Stimulated activated naive CD8-positive, alpha-beta T cell treated with anti-CD3 and anti-CD28 coated beads, Interleukin-15, Interleukin-2, amounts not matched to agents 100 ng/mL and 50 ng/mL, for 24 hours (primary cell): ENCODE measurements around the gene UMAD1.

Source experiments
- H3K27ac Mint-ChIP-seq: one replicate; pipeline ENCODE4 v1.8.0; 2021; ENCODE audit warnings: mild to moderate bottlenecking, mixed read lengths
- H3K27me3 Mint-ChIP-seq: one replicate; pipeline ENCODE4 v1.8.0; 2021; ENCODE audit warnings: mixed read lengths
- H3K36me3 Mint-ChIP-seq: one replicate; pipeline ENCODE4 v1.8.0; 2021; ENCODE audit warnings: low read depth, mixed read lengths
- H3K4me1 Mint-ChIP-seq: one replicate; pipeline ENCODE4 v1.8.0; 2021; ENCODE audit warnings: low read depth, mixed read lengths
- H3K4me3 Mint-ChIP-seq: one replicate; pipeline ENCODE4 v1.8.0; 2021; ENCODE audit warnings: mild to moderate bottlenecking, mixed read lengths
- H3K9me3 Mint-ChIP-seq: one replicate; pipeline ENCODE4 v1.8.0; 2021; ENCODE audit warnings: mixed read lengths

Gene UMAD1

DNA sequence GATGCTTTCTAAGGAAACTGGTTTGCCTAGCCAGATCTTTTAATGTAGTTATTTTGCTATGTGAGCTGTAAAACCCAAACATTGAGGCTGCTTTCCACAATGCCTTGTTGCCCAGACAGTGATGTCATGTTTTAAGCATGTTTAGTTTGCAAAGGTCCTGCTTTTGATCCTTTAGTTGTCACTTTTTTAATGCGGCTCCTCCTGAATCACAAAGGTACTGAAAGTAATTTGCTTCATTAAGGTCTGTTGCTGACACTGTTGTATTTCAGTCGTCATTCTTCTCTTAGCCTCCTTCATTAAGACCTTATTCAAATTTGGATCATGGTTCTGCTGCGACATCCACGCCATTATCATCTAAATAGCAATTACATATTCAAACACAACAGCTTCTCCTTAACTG, 67.3 kb downstream of the UMAD1 start:
- H3K4me1 Mint-ChIP-seq, result peaks cover 27% of the 10 kb centered on the region
- H3K9me3 Mint-ChIP-seq, result no peaks in the 10 kb centered on the region
- no peak overlapping the region for H3K27ac Mint-ChIP-seq
- no peak overlapping the region for H3K4me3 Mint-ChIP-seq
- peaks cover 10% of the 10 kb centered on the region for H3K36me3 Mint-ChIP-seq
- no peaks in the 10 kb centered on the region for H3K27me3 Mint-ChIP-seq

GRCh38 chr7:7709291-7709690, 68.7 kb downstream of the UMAD1 start:
- peaks cover 4% of the 10 kb centered on the region for H3K36me3 Mint-ChIP-seq
- H3K4me1 Mint-ChIP-seq, result peaks cover 33% of the 10 kb centered on the region
- H3K4me3 Mint-ChIP-seq, result no peak overlapping the region
- H3K27ac Mint-ChIP-seq, result no peak overlapping the region
- H3K27me3 Mint-ChIP-seq, result no peaks in the 10 kb centered on the region
- no peaks in the 10 kb centered on the region for H3K9me3 Mint-ChIP-seq

DNA sequence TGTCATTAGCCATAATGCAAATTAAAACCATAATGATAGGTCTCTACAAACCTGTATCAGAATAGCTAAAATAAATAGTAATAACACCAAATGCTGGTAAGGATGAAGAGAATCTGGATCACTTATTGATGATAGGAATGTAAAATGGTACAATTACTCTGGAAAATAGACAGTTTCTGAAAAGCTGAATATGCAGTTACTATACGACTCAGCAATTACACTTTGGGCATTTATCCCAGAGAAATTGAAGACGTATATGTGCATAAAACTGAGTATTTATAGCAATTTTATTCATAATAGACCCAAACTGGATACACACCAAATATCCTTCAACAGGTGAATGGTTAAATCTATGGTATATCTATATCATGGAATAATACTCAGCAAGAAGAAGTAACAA, 69.9 kb downstream of the UMAD1 start:
- H3K27me3 Mint-ChIP-seq, result no peaks in the 10 kb centered on the region
- no peak overlapping the region for H3K27ac Mint-ChIP-seq
- H3K9me3 Mint-ChIP-seq, result no peaks in the 10 kb centered on the region
- H3K4me3 Mint-ChIP-seq, result no peak overlapping the region
- H3K36me3 Mint-ChIP-seq, result peaks cover 3% of the 10 kb centered on the region
- H3K4me1 Mint-ChIP-seq, result peaks cover 28% of the 10 kb centered on the region

DNA sequence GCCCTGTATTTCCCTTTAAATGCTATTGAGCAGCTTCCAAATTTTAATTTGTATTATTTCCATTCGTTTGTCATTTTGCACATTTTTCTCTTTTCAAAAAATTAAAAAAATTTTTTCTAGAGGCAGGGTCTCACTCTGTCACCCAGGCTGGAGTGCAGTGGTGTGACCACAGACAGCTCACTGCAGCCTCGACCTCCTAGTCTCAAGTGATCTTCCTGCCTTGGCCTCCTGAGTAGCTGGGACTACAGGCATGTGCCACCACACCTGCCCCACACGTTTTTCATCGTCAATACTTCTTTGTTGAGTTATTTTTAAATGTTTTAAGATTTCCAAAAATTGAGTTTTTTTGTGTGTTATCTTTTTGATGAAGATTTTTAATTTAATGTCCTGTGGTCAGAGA, 73.2 kb downstream of the UMAD1 start:
- H3K27me3 Mint-ChIP-seq, result no peaks in the 10 kb centered on the region
- H3K9me3 Mint-ChIP-seq, result no peaks in the 10 kb centered on the region
- H3K36me3 Mint-ChIP-seq, result peaks cover 7% of the 10 kb centered on the region
- no peak overlapping the region for H3K27ac Mint-ChIP-seq
- H3K4me3 Mint-ChIP-seq, result no peak overlapping the region
- peaks cover 20% of the 10 kb centered on the region for H3K4me1 Mint-ChIP-seq

DNA sequence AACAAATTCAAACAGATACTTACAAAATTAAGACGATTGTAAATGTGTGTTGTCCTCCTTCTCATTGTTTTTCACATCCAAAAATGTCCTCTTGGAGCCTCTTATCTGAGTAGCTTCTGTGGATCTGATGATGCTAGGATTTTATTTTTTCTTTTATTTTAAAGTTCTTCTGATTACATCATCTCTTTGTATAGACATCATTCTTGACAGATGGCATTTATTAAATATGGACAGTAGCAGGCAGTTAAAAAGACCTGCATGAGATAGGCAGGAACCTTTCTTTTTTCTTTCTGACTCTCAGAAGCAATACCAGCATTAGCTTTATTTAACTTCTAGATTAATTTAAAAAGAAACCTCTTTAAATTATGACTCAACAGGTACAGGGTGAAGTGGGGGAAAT, 77.9 kb downstream of the UMAD1 start, which contains the start of gene RPA3:
Gene RPA3 (minus strand): TSS at position 116 of the 400 bp plus-strand sequence. CDS start 78,189 bp downstream, outside the sequence.
- Mint-ChIP-seq H3K36me3 (peaks cover 18% of the 10 kb centered on the region), H3K9me3 (no peaks in the 10 kb centered on the region), H3K4me1 (peaks cover 37% of the 10 kb centered on the region), H3K4me3 (peak within 1 kb of the TSS; percentile 68), H3K27me3 (no peaks in the 10 kb centered on the region), H3K27ac (peak within 1 kb of the TSS; percentile 89)

- H3K4me3 Mint-ChIP-seq, result peak overlapping the region; percentile 68
- H3K9me3 Mint-ChIP-seq, result no peaks in the 10 kb centered on the region
- H3K4me1 Mint-ChIP-seq, result peaks cover 35% of the 10 kb centered on the region
- H3K27ac Mint-ChIP-seq, result peak overlapping the region; percentile 89
- peaks cover 18% of the 10 kb centered on the region for H3K36me3 Mint-ChIP-seq
- no peaks in the 10 kb centered on the region for H3K27me3 Mint-ChIP-seq
Observed at GRCh38 chr7:7719236-7719635, 78.7 kb downstream of the UMAD1 start.

GRCh38 chr7:7720193-7720592, 79.6 kb downstream of the UMAD1 start:
- no peak overlapping the region for H3K4me3 Mint-ChIP-seq
- H3K27ac Mint-ChIP-seq, result peak overlapping the region; percentile 52
- H3K27me3 Mint-ChIP-seq, result no peaks in the 10 kb centered on the region
- no peaks in the 10 kb centered on the region for H3K9me3 Mint-ChIP-seq
- H3K36me3 Mint-ChIP-seq, result peaks cover 19% of the 10 kb centered on the region
- peaks cover 35% of the 10 kb centered on the region for H3K4me1 Mint-ChIP-seq

- Mint-ChIP-seq H3K4me3 (no peak overlapping the region), H3K4me1 (peaks cover 35% of the 10 kb centered on the region), H3K27me3 (no peaks in the 10 kb centered on the region), H3K36me3 (peaks cover 20% of the 10 kb centered on the region), H3K27ac (peak overlapping the region; percentile 75), H3K9me3 (no peaks in the 10 kb centered on the region)
Observed at GRCh38 chr7:7720750-7721621, 80.4 kb downstream of the UMAD1 start.

- H3K27ac Mint-ChIP-seq, result no peak overlapping the region
- no peaks in the 10 kb centered on the region for H3K27me3 Mint-ChIP-seq
Observed at GRCh38 chr7:7731732-7732131, 91.2 kb downstream of the UMAD1 start.

GRCh38 chr7:7732621-7733281, 92.2 kb downstream of the UMAD1 start:
- Mint-ChIP-seq H3K4me1 (peaks cover 15% of the 10 kb centered on the region), H3K9me3 (no peaks in the 10 kb centered on the region), H3K27me3 (no peaks in the 10 kb centered on the region), H3K4me3 (no peak overlapping the region), H3K36me3 (peaks cover 5% of the 10 kb centered on the region), H3K27ac (no peak overlapping the region)

More at GRCh38 chr7:7731732-7732131, 91.2 kb downstream of the UMAD1 start:
- peaks cover 5% of the 10 kb centered on the region for H3K36me3 Mint-ChIP-seq
- H3K9me3 Mint-ChIP-seq, result no peaks in the 10 kb centered on the region
- no peak overlapping the region for H3K4me3 Mint-ChIP-seq
- H3K4me1 Mint-ChIP-seq, result peaks cover 12% of the 10 kb centered on the region

GRCh38 chr7:7736671-7737070, 96.1 kb downstream of the UMAD1 start:
- Mint-ChIP-seq H3K27me3 (no peaks in the 10 kb centered on the region), H3K4me1 (peaks cover 33% of the 10 kb centered on the region), H3K27ac (no peak overlapping the region), H3K4me3 (no peak overlapping the region), H3K36me3 (peaks cover 5% of the 10 kb centered on the region), H3K9me3 (no peaks in the 10 kb centered on the region)

- H3K4me1 Mint-ChIP-seq, result peaks cover 33% of the 10 kb centered on the region
- H3K36me3 Mint-ChIP-seq, result peaks cover 5% of the 10 kb centered on the region
- H3K4me3 Mint-ChIP-seq, result no peak overlapping the region
- no peaks in the 10 kb centered on the region for H3K27me3 Mint-ChIP-seq
- no peak overlapping the region for H3K27ac Mint-ChIP-seq
- H3K9me3 Mint-ChIP-seq, result no peaks in the 10 kb centered on the region
Observed at GRCh38 chr7:7737674-7738073, 97.1 kb downstream of the UMAD1 start.

DNA sequence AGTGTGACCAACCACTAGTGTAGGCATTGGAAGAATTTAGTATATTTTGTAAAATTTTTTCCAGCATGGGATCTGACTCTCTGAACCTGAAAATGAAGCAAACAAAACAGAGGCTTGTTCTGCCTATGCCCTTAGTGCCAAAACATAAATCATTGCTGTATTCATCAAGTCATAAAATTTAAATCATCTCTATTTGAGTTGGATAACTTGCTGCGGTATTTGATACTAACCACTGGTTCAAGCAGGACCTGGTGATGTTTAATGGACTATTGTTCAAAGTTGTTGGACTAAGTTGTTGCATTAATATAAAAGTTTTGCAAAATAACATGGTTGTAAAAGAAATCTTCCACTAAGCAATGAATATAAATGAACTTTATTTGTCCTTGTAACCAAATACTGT, 97.6 kb downstream of the UMAD1 start:
- no peak overlapping the region for H3K27ac Mint-ChIP-seq
- no peak overlapping the region for H3K4me3 Mint-ChIP-seq
- H3K36me3 Mint-ChIP-seq, result peaks cover 5% of the 10 kb centered on the region
- peaks cover 29% of the 10 kb centered on the region for H3K4me1 Mint-ChIP-seq
- H3K9me3 Mint-ChIP-seq, result no peaks in the 10 kb centered on the region
- no peaks in the 10 kb centered on the region for H3K27me3 Mint-ChIP-seq

DNA sequence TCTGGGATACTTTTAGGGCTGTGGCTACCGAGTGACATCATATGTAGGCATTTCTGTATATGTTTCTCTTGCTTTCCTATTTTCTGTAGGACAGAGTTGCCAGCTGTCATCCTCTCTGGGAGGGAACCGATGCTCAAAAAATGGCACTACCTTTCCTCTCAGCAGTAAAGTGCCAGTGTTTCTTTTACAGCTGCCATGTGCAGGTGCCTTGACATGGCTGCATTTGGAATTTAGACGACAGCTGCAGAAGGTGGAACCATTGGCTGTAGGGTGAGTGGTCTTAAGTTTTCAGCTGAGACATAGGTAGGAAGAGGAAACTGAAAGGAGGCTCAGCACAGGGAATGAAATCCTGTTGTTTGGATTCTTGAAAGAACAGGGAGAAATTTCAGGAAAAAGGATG, 98.1 kb downstream of the UMAD1 start:
- H3K4me1 Mint-ChIP-seq, result peaks cover 27% of the 10 kb centered on the region
- H3K36me3 Mint-ChIP-seq, result peaks cover 5% of the 10 kb centered on the region
- H3K9me3 Mint-ChIP-seq, result no peaks in the 10 kb centered on the region
- H3K27ac Mint-ChIP-seq, result no peak overlapping the region
- no peak overlapping the region for H3K4me3 Mint-ChIP-seq
- no peaks in the 10 kb centered on the region for H3K27me3 Mint-ChIP-seq

- Mint-ChIP-seq H3K36me3 (peaks cover 5% of the 10 kb centered on the region), H3K27me3 (no peaks in the 10 kb centered on the region), H3K4me1 (peaks cover 24% of the 10 kb centered on the region), H3K9me3 (no peaks in the 10 kb centered on the region), H3K27ac (no peak overlapping the region), H3K4me3 (no peak overlapping the region)
Observed at GRCh38 chr7:7739204-7740036, 98.9 kb downstream of the UMAD1 start.
